KG1 (cell line): ENCODE results near the gene TOP3A.

Experiments used
- DNase-seq: peaks from one replicate; lab custom pipeline; 2025; lab: John Stamatoyannopoulos, UW

TOP3A gene

DNA sequence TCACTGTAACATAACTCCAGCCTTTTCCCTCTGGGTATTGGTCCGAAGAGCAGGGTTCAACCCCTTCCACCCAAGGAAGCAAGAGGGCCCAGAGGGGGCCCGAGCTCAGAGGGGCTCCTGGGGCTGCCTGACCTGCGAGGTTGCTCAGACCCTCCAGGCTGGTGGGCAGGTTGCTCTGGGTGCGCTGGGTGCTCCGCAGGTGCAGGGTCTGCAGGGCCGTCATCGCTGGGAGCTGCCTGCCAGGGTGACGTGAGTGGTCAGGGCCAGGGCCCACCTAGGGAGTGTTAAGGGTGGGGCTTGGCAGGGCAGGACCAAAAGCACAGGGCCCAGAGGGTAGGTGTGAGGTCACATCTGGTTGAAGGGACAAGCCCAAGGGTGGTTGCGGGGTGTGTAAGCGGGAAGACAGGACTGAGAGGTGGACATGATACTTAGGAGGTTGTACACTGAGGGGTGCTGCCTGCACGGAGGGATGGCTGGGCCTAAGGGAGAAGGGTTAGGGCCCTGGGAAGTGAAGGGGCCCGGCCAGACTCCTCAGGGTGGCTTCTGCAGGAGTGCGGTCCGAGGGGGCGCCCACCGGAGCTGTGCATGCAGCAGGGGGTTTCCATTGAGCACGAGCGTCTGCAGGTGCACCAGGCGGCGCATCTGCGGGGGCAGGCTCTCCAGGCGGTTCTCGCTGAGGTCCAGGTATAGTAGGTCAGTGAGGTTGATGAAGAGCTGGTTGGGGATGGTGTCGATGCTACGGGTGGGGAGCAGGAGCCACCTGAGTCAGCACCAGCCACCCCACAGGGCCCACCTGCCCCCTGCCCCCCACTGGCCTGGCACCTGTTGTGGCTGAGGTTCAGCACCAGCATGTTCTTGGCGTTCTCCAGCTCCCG lies 60.6 kb downstream of the TOP3A start:
- no peak for DNase-seq

DNA sequence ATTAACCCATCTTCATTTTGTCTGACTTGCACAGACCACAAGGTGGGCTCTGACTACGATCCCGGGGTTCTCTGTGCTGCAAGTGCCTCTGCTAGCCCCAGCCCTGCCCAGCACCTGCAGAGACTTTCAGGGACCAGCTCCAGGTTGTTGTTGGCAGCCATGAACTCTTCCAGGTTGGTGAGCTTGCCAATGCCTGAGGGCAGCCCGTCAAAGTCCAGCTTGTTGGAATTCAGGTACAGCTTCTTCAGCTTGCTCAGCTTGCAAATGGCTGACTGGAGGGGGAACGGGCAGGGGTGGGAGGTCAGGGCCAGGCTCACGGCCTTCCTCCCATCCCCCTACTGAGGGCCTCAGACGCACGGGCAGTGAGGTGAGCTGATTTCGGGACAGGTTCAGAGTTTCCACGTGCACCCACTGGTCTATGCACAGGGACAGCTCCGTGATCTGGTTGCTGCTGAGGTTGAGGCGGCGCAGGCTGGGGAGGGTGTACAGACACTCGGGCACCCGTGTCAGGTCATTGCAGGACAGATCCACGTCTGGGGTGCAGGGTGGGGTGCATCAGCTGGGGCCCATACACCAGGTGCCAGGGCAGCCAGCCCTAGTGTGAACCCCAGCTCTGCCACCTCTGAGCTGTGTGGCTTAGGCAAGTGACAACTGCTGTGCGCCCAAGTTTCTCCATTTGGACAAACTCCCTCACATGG lies 61.5 kb downstream of the TOP3A start:
- no peak for DNase-seq

DNA sequence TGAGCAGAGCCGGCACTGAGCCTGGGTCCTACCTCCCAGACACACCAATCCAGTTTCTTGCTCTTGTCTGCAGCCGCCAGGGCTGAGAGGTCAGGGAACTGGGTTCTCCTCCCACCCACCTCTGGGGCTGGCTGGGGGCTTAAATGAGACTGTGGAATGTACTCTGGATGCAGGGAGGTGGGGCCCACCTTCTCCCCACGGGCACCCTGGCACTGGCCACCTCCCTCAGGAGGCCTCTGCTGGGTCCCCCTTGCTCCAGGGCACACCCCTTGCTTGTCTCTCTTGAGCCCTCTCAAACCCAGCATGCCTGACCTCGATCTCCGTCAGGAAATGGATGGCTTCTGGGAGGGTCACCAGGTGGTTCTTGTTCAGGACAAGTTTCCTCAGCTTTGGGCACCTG lies 62.6 kb downstream of the TOP3A start:
- DNase-seq = no peak

DNA sequence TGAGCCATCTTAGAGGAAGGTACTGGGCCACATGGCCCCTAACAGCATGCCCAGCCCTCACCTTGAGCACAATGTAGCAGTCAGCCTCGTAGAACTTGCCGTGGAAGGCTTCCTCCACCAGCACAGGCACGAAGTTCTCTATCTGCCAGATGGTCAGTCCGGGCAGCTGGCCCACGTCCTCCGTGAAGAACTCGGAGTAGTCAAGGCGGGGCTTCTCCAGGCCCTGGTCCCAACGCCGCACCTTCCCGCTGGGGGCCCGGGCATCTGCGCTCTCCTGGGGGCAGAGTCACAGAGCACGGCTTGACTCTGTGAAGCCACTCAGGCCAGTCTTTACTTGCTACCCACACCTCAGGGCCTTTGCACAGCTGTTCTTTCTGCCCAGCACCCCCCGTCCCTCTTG lies 63.6 kb downstream of the TOP3A start:
- DNase-seq = no peak

DNA sequence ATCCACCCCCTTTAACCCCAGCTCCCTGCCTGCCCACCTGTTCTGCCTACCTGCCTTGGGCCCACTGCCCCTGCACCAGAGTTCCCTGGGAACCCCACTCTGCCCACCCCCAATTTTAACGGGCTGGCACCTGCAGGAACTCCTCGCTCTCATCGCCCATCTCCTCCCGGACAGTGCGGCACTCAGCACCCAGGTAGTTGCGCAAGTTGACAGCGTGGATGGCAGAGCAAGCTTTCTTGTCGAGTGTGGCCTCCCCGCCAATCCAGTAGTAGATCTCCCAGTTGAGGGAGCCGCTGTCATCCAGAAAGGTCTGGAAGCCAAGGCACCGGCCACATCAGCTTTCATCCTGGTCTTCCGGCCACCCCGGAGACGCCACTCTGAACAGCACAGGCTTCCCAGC lies 64.1 kb downstream of the TOP3A start:
- DNase-seq = no peak

DNA sequence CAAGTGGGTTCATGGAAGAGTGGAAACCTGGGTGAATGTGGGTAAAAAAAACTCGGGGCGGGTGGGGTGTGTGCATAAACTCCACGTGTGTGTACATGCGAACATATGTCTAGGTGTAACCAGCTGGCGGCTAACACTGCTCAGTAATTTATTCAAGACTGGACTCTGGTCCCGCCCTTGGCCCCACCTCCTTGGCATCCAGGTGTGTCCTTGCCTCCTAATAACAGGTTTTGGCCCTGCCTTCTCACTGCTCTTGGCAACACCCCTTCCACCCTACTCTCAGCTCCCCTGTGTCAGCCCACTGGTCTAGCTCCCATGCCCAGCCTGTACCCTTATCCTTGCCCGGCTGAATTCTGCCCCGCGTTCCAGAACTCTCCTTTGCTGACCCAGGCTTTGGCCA lies 64.5 kb downstream of the TOP3A start:
- no peak for DNase-seq

DNA sequence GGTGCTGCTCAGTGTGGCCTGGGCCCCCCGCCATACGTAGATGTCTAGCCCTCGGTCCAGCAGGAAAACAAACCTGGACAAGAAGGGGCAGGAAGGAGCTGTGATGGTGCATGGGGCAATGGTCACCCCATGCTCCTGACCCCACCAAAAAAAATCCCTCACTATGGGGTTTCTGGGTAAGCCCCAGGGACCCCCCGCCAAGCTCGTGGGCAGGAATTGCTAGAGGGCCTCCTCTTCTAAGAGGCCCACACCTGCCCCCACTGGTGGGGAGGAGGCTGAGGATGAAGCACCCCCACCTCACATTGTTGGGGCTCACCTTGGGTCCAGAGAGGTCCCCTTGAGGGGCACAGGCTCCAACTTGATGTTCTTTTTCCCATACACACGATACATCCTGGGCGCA lies 66.0 kb downstream of the TOP3A start:
- DNase-seq = no peak

DNA sequence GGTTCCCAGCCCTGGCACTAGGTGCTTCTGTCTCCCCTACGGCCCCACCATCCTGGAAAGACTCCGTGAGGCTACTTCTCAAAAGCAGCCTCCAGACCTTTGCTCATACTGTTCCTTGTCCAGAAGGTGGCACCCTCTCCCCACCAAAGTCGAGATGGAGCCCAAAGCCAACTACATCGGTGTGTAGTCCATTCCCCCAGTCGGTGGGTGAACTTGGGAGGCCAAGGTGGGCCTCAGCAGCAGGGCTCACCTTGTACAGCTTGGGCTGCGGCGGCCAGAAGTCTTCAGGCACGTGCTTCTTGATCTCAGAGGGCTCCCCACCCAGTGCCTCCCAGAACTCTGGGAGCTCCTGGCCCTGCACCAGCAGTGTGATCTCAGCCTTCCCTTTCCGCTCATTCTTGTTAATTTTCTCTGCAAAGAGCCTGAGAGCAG lies 66.5 kb downstream of the TOP3A start:
- DNase-seq = no peak

DNA sequence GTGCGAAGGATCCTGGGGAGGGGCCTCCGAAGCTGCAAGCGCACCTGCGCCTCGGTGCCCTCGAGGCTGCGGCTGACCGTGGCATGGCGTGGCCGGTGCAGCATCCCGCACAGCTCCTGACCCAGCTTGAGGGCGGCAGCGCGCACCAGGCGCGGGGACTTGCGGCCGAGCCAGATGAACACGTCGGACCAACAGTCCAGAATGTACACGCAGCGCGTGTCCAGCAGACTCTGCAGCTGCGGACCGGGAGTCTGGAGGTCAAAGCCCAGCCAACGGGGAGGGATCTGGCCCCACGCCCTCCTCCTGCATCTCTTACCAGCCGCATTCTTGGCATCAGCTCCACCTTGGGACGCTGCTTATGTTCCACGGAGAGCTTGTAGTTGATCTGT lies 67.2 kb downstream of the TOP3A start:
- DNase-seq = no peak

DNA sequence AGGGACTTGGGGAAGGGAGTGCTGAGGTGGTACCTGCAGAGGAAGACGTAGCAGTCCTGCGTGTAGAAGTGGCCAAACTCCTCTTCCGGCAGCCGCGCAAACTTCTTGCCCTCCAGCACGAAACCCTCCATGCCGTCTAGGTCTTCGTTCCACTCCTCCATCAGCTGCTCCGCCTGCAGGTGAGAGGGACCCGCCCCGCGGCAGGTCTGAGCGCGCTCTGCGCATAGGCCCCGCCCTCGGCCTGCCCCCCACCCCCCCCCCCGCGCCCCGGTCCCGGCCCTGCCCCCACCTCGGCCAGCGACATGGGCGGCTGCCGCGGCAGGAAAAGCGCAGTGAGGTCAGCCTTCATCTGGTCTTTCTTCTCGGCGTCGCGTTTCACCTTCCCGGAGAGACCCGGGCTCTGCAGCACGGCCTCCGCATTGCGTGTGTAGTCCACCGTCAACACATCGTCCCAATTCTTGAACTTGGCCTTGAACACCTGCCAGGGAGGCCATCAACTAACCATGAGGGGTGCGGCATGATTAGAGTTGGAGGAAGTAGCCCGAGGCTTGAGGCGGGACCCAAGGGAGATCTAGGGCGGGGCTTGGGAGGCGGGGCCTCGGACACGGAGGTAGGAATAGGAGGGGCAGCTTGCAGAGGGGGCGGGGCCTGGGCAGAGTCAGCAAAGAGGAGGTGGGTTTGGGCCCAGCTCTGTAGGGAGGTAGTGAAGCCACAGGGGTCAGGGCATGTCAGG lies 67.7 kb downstream of the TOP3A start:
- no peak for DNase-seq

DNA sequence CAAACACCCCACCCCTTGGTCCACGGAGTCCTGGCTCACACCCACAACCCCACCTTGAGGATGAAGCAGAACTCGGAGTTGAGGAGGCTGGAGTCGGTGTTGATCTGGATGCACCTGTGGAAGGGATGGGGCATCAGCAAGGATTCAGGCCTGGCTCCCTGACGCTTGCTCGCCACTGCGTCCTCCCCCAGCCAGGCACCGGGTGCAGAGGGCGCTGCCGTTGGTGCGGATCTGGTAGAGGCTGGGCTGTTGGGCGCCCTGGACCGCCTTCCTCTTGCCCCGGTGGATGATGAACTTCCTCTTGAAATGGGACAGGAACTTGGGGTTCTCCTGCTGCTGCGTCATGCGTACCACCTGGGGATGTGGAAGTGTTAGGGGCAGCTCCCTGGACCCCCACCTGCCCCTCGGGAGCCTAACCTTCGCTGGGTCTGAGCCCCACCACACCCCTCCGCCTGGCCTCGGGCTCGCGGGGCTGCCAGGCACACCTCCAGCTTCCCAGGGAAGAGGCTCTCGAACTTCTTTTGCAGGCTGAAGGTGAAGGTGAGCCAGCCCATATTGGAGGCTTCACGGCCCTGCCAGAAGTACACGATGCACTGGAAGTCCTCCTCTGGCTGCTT lies 68.6 kb downstream of the TOP3A start:
- no peak for DNase-seq

DNA sequence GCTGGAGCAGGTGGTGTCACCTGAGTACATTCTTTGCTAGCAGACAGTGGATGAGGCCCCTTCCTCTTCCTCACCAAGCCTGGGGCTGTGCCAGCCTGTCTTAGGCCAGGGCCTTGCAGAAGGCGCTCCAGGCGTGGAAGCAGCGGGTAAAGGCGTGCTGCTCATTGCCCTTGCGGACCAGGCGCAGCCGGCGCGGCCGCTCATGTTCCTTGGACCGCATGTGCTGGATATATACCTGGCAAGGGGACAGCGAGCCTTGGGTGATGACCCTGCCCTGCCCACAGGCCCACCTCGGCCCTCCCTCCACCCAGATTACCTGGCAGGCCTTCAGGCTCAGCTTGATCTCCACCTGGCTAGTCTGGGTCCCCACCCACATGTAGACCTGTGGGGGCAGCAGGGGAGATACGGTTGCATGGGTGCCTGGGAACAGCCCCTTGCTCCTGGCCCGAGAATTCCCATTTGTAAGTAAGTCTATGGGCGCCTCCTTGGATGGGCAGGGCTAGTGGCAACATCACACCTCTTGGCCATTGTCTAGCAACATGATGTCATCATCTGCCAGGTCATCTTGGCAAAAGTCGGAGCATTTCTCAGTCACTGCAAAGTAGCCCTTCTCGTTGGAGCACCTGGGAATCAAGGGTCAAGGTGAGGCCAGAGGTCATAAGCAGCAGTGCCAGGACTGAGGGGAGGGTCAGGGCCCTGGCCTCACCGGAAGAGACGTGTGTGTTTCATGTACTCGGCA lies 69.6 kb downstream of the TOP3A start:
- DNase-seq = no peak

DNA sequence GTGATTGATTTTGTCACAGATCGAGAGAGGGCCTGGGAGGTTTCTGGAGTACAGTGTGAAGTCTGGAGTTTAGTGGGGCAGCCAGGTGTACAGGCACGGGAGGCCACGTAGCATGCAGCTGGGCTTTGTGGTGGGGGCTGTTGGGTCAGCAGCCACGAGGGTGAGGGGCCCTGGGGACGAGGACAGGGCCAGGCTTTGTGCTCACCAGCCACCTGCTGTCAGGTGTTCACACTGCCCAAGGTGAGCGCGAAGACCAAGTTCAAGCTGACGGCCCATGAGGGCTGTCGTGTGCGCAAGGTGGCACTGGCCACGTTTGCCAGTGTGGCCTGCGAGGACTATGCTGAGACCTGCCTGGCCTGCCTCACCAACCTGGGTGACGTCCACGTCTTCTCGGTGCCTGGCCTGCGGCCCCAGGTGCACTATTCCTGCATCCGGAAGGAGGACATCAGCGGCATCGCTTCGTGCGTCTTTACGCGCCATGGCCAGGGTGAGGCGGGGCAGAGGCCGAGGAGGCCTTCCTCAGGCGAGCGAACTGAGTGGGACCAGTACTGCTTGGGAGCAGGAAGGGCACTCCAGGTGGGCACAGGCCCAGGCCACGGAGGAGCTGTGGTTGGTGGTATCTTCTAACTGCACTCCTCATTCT lies 73.4 kb downstream of the TOP3A start:
- DNase-seq = no peak

DNA sequence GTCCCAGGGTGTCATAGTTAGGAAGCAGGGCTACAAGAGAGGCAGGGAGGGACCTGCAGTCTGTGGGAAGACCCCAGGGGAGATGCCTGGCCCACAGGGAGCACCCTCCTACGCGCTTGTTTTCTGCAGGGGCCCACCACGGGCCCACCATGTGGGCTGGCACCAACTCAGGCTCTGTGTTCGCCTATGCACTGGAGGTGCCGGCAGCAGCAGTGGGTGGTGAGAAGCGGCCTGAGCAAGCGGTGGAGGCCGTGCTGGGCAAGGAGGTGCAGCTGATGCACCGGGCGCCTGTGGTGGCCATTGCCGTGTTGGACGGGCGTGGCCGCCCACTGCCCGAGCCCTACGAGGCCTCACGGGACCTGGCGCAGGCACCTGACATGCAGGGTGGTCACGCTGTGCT lies 74.3 kb downstream of the TOP3A start:
- DNase-seq = no peak

DNA sequence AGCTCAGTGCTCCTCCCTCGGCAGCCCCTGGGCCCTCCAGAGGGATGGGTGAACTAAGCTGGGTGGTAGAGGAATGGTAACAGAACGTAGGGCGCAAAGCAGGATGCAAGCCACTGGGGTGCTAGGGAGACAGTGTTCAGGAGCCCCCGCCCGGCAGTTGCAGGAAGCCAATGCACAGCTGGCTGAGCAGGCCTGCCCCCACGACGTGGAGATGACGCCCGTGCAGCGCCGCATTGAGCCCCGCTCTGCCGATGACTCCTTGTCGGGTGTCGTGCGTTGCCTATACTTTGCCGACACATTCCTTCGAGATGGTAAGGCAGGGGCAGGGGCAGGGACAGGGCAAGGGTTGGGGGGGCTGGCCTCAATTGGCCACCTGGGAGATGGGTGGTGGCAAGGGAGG lies 76.5 kb downstream of the TOP3A start:
- DNase-seq = no peak

DNA sequence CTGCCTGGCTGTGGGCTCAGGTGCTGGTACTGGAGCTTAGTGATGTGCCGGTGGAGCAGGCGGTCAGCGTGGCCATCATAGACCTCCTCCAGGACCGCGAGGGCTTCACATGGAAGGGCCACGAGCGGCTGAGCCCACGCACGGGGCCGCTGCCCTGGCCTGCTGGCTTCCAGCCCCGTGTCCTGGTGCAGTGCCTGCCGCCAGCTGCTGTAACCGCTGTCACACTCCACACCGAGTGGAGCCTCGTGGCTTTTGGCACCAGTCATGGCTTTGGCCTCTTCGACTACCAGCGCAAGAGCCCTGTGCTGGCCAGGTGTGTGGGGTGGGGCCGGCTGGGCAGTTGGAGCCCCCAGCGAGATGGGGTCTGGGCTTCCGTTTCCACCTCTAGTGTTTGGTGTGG lies 77.3 kb downstream of the TOP3A start:
- no peak for DNase-seq

DNA sequence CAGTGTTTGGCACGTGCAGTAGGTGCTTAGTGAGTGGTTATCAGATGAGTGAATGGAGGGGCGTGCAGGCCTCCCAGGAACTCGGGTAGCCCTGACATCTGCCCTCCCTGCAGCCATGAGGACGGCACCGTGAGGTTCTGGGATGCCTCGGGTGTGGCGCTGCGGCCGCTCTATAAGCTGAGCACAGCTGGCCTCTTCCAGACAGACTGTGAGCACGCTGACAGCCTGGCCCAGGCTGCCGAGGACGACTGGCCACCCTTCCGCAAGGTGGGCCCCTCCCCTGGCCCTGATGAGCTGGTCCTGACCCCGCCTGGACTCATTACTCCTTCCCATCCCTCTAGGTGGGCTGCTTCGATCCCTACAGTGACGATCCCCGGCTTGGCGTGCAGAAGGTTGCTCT lies 78.3 kb downstream of the TOP3A start:
- DNase-seq = no peak

DNA sequence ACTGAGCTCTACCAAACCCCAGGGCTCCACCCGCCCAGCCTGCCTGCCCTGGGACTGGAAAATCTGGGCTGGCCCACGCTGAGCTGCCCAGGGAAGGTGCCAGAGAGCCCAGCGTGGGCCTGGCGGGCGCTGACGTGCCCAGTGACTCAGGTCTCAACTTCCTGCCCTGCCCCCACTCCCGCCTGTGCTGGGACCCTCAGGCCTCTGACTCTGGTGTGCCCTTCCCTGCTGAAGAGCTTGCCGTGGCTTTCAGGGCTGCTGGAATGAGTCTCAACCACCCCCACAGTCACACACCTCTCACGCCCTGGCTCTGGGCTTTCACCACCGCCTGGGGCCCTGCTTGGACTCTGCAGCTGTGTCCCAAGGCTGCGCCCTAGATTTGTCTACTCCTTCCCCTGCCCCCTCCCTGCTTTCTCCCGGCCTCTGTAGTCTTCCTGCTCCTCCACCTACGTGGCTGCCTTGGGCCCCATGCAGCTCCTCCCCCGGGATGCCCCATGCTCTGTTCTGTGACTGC lies 79.0 kb downstream of the TOP3A start:
- DNase-seq = no peak

DNA sequence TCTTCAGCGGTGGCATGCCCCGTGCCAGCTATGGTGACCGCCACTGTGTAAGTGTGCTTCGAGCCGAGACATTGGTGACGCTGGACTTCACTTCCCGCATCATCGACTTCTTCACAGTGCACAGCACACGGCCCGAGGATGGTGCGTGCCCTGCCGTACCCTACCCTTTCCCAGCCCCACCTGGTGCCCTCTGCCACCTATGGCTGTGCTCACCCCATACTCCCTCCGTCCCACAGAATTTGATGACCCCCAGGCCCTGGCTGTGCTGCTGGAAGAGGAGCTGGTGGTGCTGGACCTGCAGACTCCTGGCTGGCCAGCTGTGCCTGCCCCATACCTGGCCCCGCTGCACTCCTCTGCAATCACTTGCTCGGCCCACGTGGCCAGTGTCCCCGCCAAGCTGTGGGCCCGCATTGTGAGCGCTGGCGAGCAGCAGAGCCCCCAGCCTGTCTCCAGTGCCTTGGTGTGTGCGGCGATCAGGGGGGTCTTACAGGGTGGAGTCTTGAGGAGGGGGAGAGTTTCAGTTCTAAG lies 79.9 kb downstream of the TOP3A start:
- no peak for DNase-seq

DNA sequence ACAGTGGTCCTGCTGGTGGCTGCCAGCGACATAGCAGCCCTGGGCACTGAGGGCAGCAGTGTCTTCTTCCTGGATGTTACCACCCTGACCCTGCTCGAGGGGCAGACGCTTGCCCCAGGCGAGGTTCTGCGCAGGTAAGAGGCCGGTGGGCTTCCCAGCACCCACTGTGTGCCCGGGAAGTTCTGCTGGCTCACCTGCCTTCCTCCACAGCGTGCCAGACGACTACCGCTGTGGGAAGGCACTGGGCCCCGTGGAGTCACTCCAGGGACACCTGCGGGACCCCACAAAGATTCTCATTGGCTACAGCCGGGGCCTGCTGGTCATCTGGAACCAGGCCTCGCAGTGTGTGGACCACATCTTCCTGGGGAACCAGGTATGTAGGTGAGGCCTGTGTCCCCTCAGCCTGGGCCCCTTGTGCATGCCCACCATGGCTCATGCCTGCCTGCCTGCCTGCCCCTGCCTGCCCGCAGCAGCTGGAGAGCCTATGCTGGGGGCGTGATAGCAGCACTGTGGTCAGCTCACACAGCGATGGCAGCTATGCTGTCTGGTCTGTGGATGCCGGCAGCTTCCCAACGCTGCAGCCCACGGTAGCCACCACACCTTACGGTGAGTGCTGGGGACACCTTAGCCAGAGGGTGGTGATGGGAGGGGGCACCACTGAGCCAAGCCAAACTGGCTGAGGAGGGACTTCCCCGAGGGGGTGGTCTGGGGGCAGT lies 80.8 kb downstream of the TOP3A start:
- DNase-seq = no peak
